Measurements from ENCODE around the gene CACNA1S.

The CACNA1S gene

GRCh38 chr1:201112173-201112731, at the start of gene CACNA1S:
CACNA1S (minus strand) TSS chr1:201112426; CDS start chr1:201112339, 87 bp downstream.
- DNase-seq = no peak

GRCh38 chr1:201157949-201158348, 45.7 kb upstream of the CACNA1S start:
- DNase-seq = no peak

- no peak for DNase-seq
Observed at GRCh38 chr1:201156819-201157218, 44.6 kb upstream of the CACNA1S start.

- no peak for DNase-seq
Observed at GRCh38 chr1:201156346-201156745, 44.1 kb upstream of the CACNA1S start.

GRCh38 chr1:201155354-201155753, 43.1 kb upstream of the CACNA1S start:
- no peak for DNase-seq

- DNase-seq = peak; percentile 16
Observed at GRCh38 chr1:201154389-201155165, 42.4 kb upstream of the CACNA1S start, which contains the start of gene TMEM9. TMEM9 (minus strand) TSS chr1:201154474; CDS start chr1:201153923, 551 bp downstream.

- no peak for DNase-seq
Observed at GRCh38 chr1:201153474-201154388, 41.5 kb upstream of the CACNA1S start.

GRCh38 chr1:201149400-201149799, 37.2 kb upstream of the CACNA1S start:
- no peak for DNase-seq

GRCh38 chr1:201147396-201148015, 35.3 kb upstream of the CACNA1S start:
- no peak for DNase-seq

- no peak for DNase-seq
Observed at GRCh38 chr1:201146626-201147390, 34.6 kb upstream of the CACNA1S start.

- DNase-seq = no peak
Observed at GRCh38 chr1:201145816-201146215, 33.6 kb upstream of the CACNA1S start.

- no peak for DNase-seq
Observed at GRCh38 chr1:201145132-201145531, 32.9 kb upstream of the CACNA1S start.

- DNase-seq = no peak
Observed at GRCh38 chr1:201144701-201145100, 32.5 kb upstream of the CACNA1S start.

- DNase-seq = no peak
Observed at GRCh38 chr1:201143726-201144635, 31.8 kb upstream of the CACNA1S start.

- no peak for DNase-seq
Observed at GRCh38 chr1:201142849-201143725, 30.9 kb upstream of the CACNA1S start.

GRCh38 chr1:201142011-201142848, 30.0 kb upstream of the CACNA1S start:
- no peak for DNase-seq

- DNase-seq = no peak
Observed at GRCh38 chr1:201141418-201141817, 29.2 kb upstream of the CACNA1S start.

- DNase-seq = no peak
Observed at GRCh38 chr1:201140941-201141260, 28.7 kb upstream of the CACNA1S start.
